ENCODE data around the gene FAM3D. TPM values are rescaled to one million over a fixed set of nuclear protein-coding genes. Genes with fewer than 3 reads are reported as not detected.
A peak's percentile ranks its signal among the peaks of the same experiment; 100 is the strongest.

The FAM3D gene
- total and polyA plus RNA-seq, 2 of the 8 experiments (the other 6 are each of a cell fraction or from before 2014, with no cell fraction given), result not detected

- peak overlapping the region; percentile 91 for H2AFZ ChIP-seq (ENCODE audit: low read length)
- H3K4me2 ChIP-seq (ENCODE audit: insufficient read depth in 1 of 2, low read depth in 2 of 2, low read length in 2 of 2), result peak overlapping the region in 1 of 2 experiments; percentile 40; a peak in 2 of 4 replicates
- no peak for DNase-seq (ENCODE audit: low read depth in 1 of 2, low spot score in 2 of 2)
These were observed 49.2 kb downstream of the FAM3D start for GRCh38 chr3:58617338-58617761.

More at GRCh38 chr3:58617338-58617761, 49.2 kb downstream of the FAM3D start:
- H3K36me3 ChIP-seq (ENCODE audit: control insufficient read depth in 2 of 4, insufficient read depth in 4 of 4, low read length in 3 of 4), result no peaks in the 10 kb centered on the region
- no peak overlapping the region for H2BK12ac ChIP-seq (ENCODE audit: low read depth, low read length)
- H3K9me3 ChIP-seq (ENCODE audit: insufficient read depth in 2 of 2, low read depth in 1 of 2, low read length in 1 of 2), result no peaks in the 10 kb centered on the region
- no peak overlapping the region for H3K23ac ChIP-seq (ENCODE audit: insufficient read length)
- peaks cover 0 to 4% (median 0%) of the 10 kb centered on the region in 4 experiments; a peak in 1 of 7 replicates for H3K4me1 ChIP-seq (replicated peaks in 1 of 4; ENCODE audit: control insufficient read depth in 3 of 4, insufficient read depth in 4 of 4, low read length in 3 of 4)
- H3K14ac ChIP-seq (ENCODE audit: insufficient read length), result no peak overlapping the region
- ChIA-PET CTCF (ENCODE audit: partially characterized antibody) (interaction anchor here (0.5 to 4.9 kb wide), 11 partner anchors 9 to 473 kb away, joined by 3 to 48 read pairs (median 5); no protein-coding TSS in a partner anchor), POLR2A (ENCODE audit: partially characterized antibody) (interaction anchor here (1.1 to 1.2 kb wide), 2 partner anchors 36 to 50 kb away, joined by 3 to 4 read pairs; no protein-coding TSS in a partner anchor)
- H2BK20ac ChIP-seq (ENCODE audit: low read length), result no peak overlapping the region
- no peak overlapping the region for H3K56ac ChIP-seq (replicated peaks; ENCODE audit: insufficient read length, low read depth, low read length)
- H3K23me2 ChIP-seq (ENCODE audit: low read depth, low read length), result peaks cover 3% of the 10 kb centered on the region; the same call in 1 of the 2 replicates
- H3K27me3 ChIP-seq (replicated peaks in 1 of 4; ENCODE audit: control insufficient read depth in 3 of 4, extremely low read depth in 1 of 4, insufficient read depth in 3 of 4, low read length in 3 of 4), result no peaks in the 10 kb centered on the region
- no peak for FAIRE-seq
- H3K4ac ChIP-seq (replicated peaks; ENCODE audit: insufficient read length, low read depth, low read length), result no peak overlapping the region
- no peak overlapping the region; a peak in 1 of 8 replicates for H3K4me3 ChIP-seq (ENCODE audit: extremely low read depth in 1 of 4, insufficient read depth in 2 of 4, low read depth in 3 of 4, low read length in 4 of 4)
- no peaks in the 10 kb centered on the region for H3K79me2 ChIP-seq (ENCODE audit: control insufficient read depth in 1 of 2, insufficient read depth in 2 of 2, low read length in 2 of 2)
- H4K91ac ChIP-seq (replicated peaks; ENCODE audit: insufficient read length, low read length), result no peak overlapping the region
- TF ChIP-seq CREB1 (IDR thresholded peaks at IDR 0.05) (peak; percentile 62), KDM5A (IDR thresholded peaks at IDR 0.05; ENCODE audit: low read length) (no peak)
- no peaks in the 10 kb centered on the region for H4K20me1 ChIP-seq (replicated peaks in 1 of 2; ENCODE audit: control insufficient read depth in 1 of 2, insufficient read depth in 2 of 2, low read length in 2 of 2)
- H2BK15ac ChIP-seq (ENCODE audit: low read length), result no peak overlapping the region
- H2BK5ac ChIP-seq (ENCODE audit: low read depth, low read length), result no peak overlapping the region
- no peak overlapping the region for H2AK5ac ChIP-seq (ENCODE audit: low read depth, low read length)
- no peak overlapping the region for H3K27ac ChIP-seq (ENCODE audit: low read depth, low read length)
- no peak overlapping the region; the same call in 1 of the 2 replicates for H3K18ac ChIP-seq (ENCODE audit: extremely low read depth, low read length)
- no peak overlapping the region for H3K9ac ChIP-seq (replicated peaks in 1 of 4; ENCODE audit: extremely low read depth in 1 of 4, low read depth in 3 of 4, low read length in 3 of 4)
- peak overlapping the region; percentile 45 for H4K5ac ChIP-seq (ENCODE audit: insufficient read length, low read depth, low read length)
- H3K79me1 ChIP-seq (ENCODE audit: low read depth, low read length), result no peaks in the 10 kb centered on the region
- WGBS, 2 experiments (ENCODE audit: extremely low coverage in 1 of 2, insufficient coverage in 1 of 2, insufficient read length in 1 of 2, insufficient replicate concordance in 2 of 2, low coverage in 1 of 2, low lambda C conversion rate in 2 of 2, missing lambda C conversion rate in 1 of 2), result 76% methylated on average over 8 of the region's 8 CpGs; no CpG with 5 or more reads in 1 of the 2 experiments
- H2BK120ac ChIP-seq (replicated peaks; ENCODE audit: low read depth, low read length), result no peak overlapping the region
- H4K8ac ChIP-seq (ENCODE audit: extremely low read depth, insufficient read depth, low read length), result peak overlapping the region; percentile 84; the same call in 1 of the 2 replicates
